Loucy (cell line): ENCODE results near the gene GLOD4.

ENCODE experiments used
- EZH2phosphoT487 ChIP-seq: fragments of 200-600 bp; IDR thresholded peaks from 2 replicates; pipeline ENCODE4 v1.6.1; 2018; ENCODE audit warnings: antibody characterized with exemption, mild to moderate bottlenecking, moderate library complexity, borderline replicate concordance
- TF ChIP-seq, protein P1 (sequence below): fragments of 200-600 bp; sonication (generic); conservative IDR thresholded peaks from 2 replicates; pipeline ENCODE4 v1.5.1; 2014; ENCODE audit warnings: mild to moderate bottlenecking, antibody characterized with exemption, low read length

GRCh38 chr17:781805-782731 is at the start of gene GLOD4, which contains the start of gene MRM3:
- TF ChIP-seq, protein P1, sequence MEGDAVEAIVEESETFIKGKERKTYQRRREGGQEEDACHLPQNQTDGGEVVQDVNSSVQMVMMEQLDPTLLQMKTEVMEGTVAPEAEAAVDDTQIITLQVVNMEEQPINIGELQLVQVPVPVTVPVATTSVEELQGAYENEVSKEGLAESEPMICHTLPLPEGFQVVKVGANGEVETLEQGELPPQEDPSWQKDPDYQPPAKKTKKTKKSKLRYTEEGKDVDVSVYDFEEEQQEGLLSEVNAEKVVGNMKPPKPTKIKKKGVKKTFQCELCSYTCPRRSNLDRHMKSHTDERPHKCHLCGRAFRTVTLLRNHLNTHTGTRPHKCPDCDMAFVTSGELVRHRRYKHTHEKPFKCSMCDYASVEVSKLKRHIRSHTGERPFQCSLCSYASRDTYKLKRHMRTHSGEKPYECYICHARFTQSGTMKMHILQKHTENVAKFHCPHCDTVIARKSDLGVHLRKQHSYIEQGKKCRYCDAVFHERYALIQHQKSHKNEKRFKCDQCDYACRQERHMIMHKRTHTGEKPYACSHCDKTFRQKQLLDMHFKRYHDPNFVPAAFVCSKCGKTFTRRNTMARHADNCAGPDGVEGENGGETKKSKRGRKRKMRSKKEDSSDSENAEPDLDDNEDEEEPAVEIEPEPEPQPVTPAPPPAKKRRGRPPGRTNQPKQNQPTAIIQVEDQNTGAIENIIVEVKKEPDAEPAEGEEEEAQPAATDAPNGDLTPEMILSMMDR = no peak
- no peak for TF ChIP-seq EZH2phosphoT487
